HepG2 (cell line): Measurements from ENCODE around the gene SLC41A3. TPM values are rescaled to one million over a fixed set of nuclear protein-coding genes. Genes with fewer than 3 reads are reported as not detected.

ENCODE experiments used
- AFF4 ChIP-seq: sonication (generic); formaldehyde crosslinking; IDR thresholded peaks from 2 replicates; pipeline ENCODE4 v1.4.0; 2020; ENCODE audit warnings: missing genetic modification reagents
- AHR ChIP-seq: IDR thresholded peaks from 2 replicates; pipeline ENCODE4 v1.6.1; 2018; ENCODE audit warnings: missing genetic modification reagents, missing compliant biosample characterization
- CAMTA2 ChIP-seq: sonication (generic); formaldehyde crosslinking; IDR thresholded peaks from 2 replicates; pipeline ENCODE4 v1.4.0; 2020; ENCODE audit warnings: mild to moderate bottlenecking, missing genetic modification reagents, borderline replicate concordance
- CEBPZ ChIP-seq: IDR thresholded peaks from 2 replicates; pipeline ENCODE4 v1.6.1; 2012; ENCODE audit warnings: low read length, improper control_type of control experiment
- CENPT ChIP-seq: sonication (generic); formaldehyde crosslinking; IDR thresholded peaks from 2 replicates; pipeline ENCODE4 v1.8.0; 2022; ENCODE audit warnings: low read depth, mild to moderate bottlenecking, moderate library complexity, missing genetic modification reagents
- FLYWCH1 ChIP-seq: sonication (generic); formaldehyde crosslinking; IDR thresholded peaks from 2 replicates; pipeline ENCODE4 v1.8.1; 2023; ENCODE audit warnings: mild to moderate bottlenecking, missing genetic modification reagents
- IKZF1 ChIP-seq: fragments of 450-650 bp; IDR thresholded peaks from 2 replicates; pipeline ENCODE4 v1.7.1; 2016
- MEF2D ChIP-seq: sonication (generic); formaldehyde crosslinking; IDR thresholded peaks from 2 replicates; pipeline ENCODE4 v1.5.1; 2020; ENCODE audit warnings: mild to moderate bottlenecking, missing genetic modification reagents
- NFYC ChIP-seq: IDR thresholded peaks from 2 replicates; pipeline ENCODE4 v1.6.1; 2016; ENCODE audit warnings: missing genetic modification reagents, missing compliant biosample characterization
- NR1H2 ChIP-seq: sonication (generic); formaldehyde crosslinking; IDR thresholded peaks from 2 replicates; pipeline ENCODE4 v1.8.1; 2022; ENCODE audit warnings: low read depth, missing genetic modification reagents, borderline replicate concordance
- ONECUT2 ChIP-seq: sonication (generic); formaldehyde crosslinking; IDR thresholded peaks from 2 replicates; pipeline ENCODE4 v1.4.0; 2020; ENCODE audit warnings: missing genetic modification reagents
- PHF8 ChIP-seq: sonication (generic); formaldehyde crosslinking; IDR thresholded peaks from 2 replicates; pipeline ENCODE4 v1.5.0; 2020; ENCODE audit warnings: missing genetic modification reagents
- POGZ ChIP-seq: sonication (generic); formaldehyde crosslinking; IDR thresholded peaks from 2 replicates; pipeline ENCODE4 v1.4.0; 2020; ENCODE audit warnings: mild to moderate bottlenecking, missing genetic modification reagents
- REPIN1 ChIP-seq: sonication (generic); formaldehyde crosslinking; IDR thresholded peaks from 2 replicates; pipeline ENCODE4 v1.8.0; 2022; ENCODE audit warnings: missing genetic modification reagents, low read depth, mild to moderate bottlenecking, borderline replicate concordance
- RFX3 ChIP-seq: IDR thresholded peaks from 2 replicates; pipeline ENCODE4 v1.6.1; 2016; ENCODE audit warnings: missing biosample characterization, missing genetic modification reagents
- SKI ChIP-seq: fragments of 450-650 bp; IDR thresholded peaks from one replicate; pipeline ENCODE4 v1.6.1; 2018; ENCODE audit warnings: mild to moderate bottlenecking; ENCODE audit not compliant: partially characterized antibody
- SMYD3 ChIP-seq: sonication (generic); formaldehyde crosslinking; IDR thresholded peaks from 2 replicates; pipeline ENCODE4 v1.8.1; 2023; ENCODE audit warnings: mild to moderate bottlenecking, missing genetic modification reagents
- TSC22D2 ChIP-seq: sonication (generic); formaldehyde crosslinking; IDR thresholded peaks from 2 replicates; pipeline ENCODE4 v1.5.1; 2020; ENCODE audit warnings: missing genetic modification reagents, mild to moderate bottlenecking, borderline replicate concordance
- ZFP1 ChIP-seq: IDR thresholded peaks from 2 replicates; pipeline ENCODE4 v1.6.1; 2016
- ZMYM3 ChIP-seq: sonication (generic); formaldehyde crosslinking; IDR thresholded peaks from 2 replicates; pipeline ENCODE4 v1.5.1; 2020; ENCODE audit warnings: mild to moderate bottlenecking, missing genetic modification reagents
- ZNF124 ChIP-seq: sonication (generic); formaldehyde crosslinking; IDR thresholded peaks from 2 replicates; pipeline ENCODE4 v1.4.0; 2020; ENCODE audit warnings: missing genetic modification reagents
- ZNF484 ChIP-seq: sonication (generic); formaldehyde crosslinking; IDR thresholded peaks from 2 replicates; pipeline ENCODE4 v1.5.1; 2020; ENCODE audit warnings: mild to moderate bottlenecking, low read depth, missing genetic modification reagents, borderline replicate concordance
- ZNF543 ChIP-seq: sonication (generic); formaldehyde crosslinking; IDR thresholded peaks from 2 replicates; pipeline ENCODE4 v1.4.0; 2020; ENCODE audit warnings: mild to moderate bottlenecking, missing genetic modification reagents
- ZNF558 ChIP-seq: sonication (generic); formaldehyde crosslinking; IDR thresholded peaks from 2 replicates; pipeline ENCODE4 v1.9.0; 2022; ENCODE audit warnings: mild to moderate bottlenecking, missing genetic modification reagents, borderline replicate concordance
- ZNF598 ChIP-seq: sonication (generic); formaldehyde crosslinking; IDR thresholded peaks from 2 replicates; pipeline ENCODE4 v1.5.1; 2020; ENCODE audit warnings: mild to moderate bottlenecking, missing genetic modification reagents, borderline replicate concordance
- ZNF891 ChIP-seq: sonication (generic); formaldehyde crosslinking; IDR thresholded peaks from 2 replicates; pipeline ENCODE4 v1.5.0; 2020; ENCODE audit warnings: mild to moderate bottlenecking, missing genetic modification reagents
- polyA plus RNA-seq, 8 experiments: library from polyadenylated mRNA; depleted of rRNA in 3 of 8; stranded (reverse) in 7 of 8; unstranded in 1 of 8; fragments of >200 nt; fragmentation: Illumina TruSeq in 4 of 8; extraction: Trizol in 4 of 8; gene quantifications; 2 replicates each; pipeline versions ENCODE4 v1.2.1 to v1.2.3, GENCODE V29; 2011 to 2016; ENCODE audit warnings: low read depth in 4 of 8, missing spikeins in 1 of 8, mixed read lengths in 1 of 8; ENCODE audit not compliant: insufficient read depth in 1 of 8
- total RNA-seq, 5 experiments: library from RNA; depleted of rRNA; stranded (reverse); fragments of >200 nt; fragmentation: Illumina TruSeq; extraction: Trizol; gene quantifications; 2 replicates each; pipeline ENCODE4 v1.2.3, GENCODE V29; 2016; ENCODE audit warnings: low read depth in 1 of 5

SLC41A3 gene
- total and polyA plus RNA-seq, 2 of the 13 experiments (the other 11 are each of a cell fraction or from before 2014, with no cell fraction given), result 26.0 to 71.1 TPM

GRCh38 chr3:125990253-125990970 lies 93.5 kb downstream of the SLC41A3 start (continued):
- TF ChIP-seq REPIN1 (CRISPR knock-in tag) (0 out of 2 replicates have a peak, but pooled peaks have one; percentile 48), MEF2D (CRISPR knock-in tag) (no peak), PHF8 (CRISPR knock-in tag) (peak; percentile 62; the same call in 1 of the 2 replicates), CENPT (no peak), FLYWCH1 (no peak), CEBPZ (no peak), SKI (no peak), ZNF124 (CRISPR knock-in tag) (no peak), ONECUT2 (no peak), TSC22D2 (CRISPR knock-in tag) (no peak), AFF4 (CRISPR knock-in tag) (no peak), ZNF543 (no peak), RFX3 (CRISPR knock-in tag) (no peak), ZFP1 (CRISPR knock-in tag) (no peak), NR1H2 (no peak), SMYD3 (no peak), CAMTA2 (CRISPR knock-in tag) (no peak), IKZF1 (no peak), POGZ (CRISPR knock-in tag) (0 out of 2 replicates have a peak, but pooled peaks have one; percentile 54), AHR (no peak), ZNF598 (CRISPR knock-in tag) (no peak), ZNF484 (CRISPR knock-in tag) (no peak), ZNF891 (CRISPR knock-in tag) (peak; percentile 24; the same call in 1 of the 2 replicates), ZMYM3 (CRISPR knock-in tag) (no peak), NFYC (CRISPR knock-in tag) (no peak), ZNF558 (CRISPR knock-in tag) (no peak)
